Left forelimb (tissue), 1 donor: ENCODE results near the gene DNAJC5.
"Not testable (repeated sequence)": the region's sequence is repeated elsewhere in the genome, so short reads cannot be mapped to it uniquely, and the experiment has no call there.

Experiments
- DNase-seq: peaks from one replicate; pipeline ENCODE4 v3.0.0-alpha.2; 2018; ENCODE audit warnings: low spot score

Gene DNAJC5

GRCh38 chr20:63955827-63956663, 61.1 kb downstream of the DNAJC5 start, which contains the start of gene UCKL1:
Gene UCKL1 (minus strand): TSS chr20:63956416. CDS start chr20:63956372, 44 bp downstream.
- DNase-seq, result peak; percentile 89

- DNase-seq, result no peak
Observed at GRCh38 chr20:63956664-63957003, 61.7 kb downstream of the DNAJC5 start.

DNA sequence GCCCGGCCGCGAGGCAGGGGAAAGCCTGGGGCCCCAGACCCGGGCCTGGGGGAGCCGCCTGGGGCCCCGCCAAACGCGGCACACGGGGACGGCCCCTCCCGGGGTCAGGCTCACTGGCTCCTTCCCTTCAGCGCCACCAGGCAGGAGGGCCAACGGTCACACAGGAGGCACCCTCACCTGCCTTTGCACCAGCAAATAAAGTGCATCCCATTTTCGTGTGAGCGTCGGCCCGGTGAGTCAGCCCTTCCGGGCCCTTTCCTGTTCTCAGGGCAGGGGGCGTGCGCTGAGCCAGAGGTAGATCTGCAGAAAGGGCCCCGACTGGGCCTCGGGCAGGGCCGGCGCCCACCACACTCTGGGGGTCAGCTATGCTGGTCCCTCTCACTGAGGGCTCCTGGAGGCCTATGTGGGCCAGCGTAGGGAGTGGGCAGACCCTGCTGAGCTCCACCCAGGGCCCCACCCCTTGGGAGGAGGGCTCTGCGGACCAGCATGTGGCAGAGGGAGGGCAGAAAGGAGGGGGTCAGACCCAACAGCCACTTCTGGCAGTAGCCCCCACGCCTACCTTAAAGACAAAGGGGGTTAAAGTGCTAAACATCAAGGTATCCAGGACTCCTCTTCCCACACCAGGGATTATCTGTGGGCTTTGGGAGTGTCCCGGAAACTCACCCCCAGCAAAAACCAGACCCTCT, 62.2 kb downstream of the DNAJC5 start:
- no peak for DNase-seq

GRCh38 chr20:63957690-63958441, 62.9 kb downstream of the DNAJC5 start:
- DNase-seq, result no peak

DNA sequence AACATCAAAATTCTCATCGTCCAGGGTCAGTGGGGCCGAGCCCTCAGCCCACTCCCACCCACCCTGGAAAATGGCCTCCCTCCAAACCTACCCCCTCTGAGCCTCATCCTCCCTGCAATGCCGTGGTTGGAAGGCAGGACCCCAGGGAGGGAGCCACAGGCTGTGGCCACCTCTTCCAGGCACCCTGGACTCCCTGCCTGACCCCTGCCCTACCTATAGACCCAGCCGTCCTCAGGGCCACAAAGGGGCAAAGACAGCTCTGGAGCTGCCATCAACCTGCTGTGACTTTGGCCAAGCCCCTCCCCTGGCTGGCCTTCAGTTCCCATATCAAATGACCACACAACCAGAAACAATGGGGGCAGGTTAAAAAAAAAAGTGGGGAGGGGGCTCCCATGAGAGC, 63.5 kb downstream of the DNAJC5 start:
- DNase-seq, result no peak

GRCh38 chr20:63958964-63959698, 64.2 kb downstream of the DNAJC5 start:
- no peak for DNase-seq

GRCh38 chr20:63959699-63960075, 64.8 kb downstream of the DNAJC5 start:
- DNase-seq, result no peak

DNA sequence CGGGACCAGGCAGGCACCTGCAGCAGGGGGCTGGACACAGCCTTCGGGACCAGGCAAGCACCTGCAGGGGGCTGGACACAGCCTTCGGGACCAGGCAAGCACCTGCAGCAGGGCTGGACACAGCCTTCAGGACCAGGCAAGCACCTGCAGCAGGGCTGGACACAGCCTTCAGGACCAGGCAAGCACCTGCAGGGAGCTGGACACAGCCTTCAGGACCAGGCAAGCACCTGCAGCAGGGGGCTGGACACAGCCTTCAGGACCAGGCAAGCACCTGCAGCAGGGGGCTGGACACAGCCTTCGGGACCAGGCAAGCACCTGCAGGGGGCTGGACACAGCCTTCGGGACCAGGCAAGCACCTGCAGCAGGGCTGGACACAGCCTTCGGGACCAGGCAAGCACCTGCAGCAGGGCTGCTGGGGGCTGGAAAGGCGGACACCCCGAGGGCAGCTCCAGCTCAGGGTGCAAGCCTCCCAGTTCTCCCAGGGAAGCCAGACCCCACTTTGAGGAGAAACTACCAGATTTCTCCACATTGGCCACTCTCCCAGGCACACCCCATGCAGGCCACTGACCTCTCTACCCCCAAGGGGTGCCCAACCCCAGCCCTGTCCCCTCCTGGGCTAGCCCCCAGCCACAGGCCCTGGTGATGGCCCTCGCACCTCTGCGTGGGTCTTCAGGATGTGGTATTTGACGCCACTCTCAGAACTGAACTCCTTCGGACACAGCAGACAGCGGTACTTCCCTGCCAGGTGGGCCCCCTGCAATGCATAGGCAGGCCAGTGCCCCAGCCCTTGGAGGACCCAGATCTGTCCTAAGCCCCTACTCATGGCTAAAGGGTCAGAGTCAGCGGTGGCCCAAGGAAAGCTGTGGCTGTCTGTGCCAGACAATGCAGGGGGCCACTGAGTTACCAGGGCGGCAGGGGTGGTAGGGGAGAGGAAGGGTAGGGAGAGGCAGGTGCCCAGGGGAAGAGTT, 66.0 kb downstream of the DNAJC5 start:
- DNase-seq, result not testable (repeated sequence)

DNA sequence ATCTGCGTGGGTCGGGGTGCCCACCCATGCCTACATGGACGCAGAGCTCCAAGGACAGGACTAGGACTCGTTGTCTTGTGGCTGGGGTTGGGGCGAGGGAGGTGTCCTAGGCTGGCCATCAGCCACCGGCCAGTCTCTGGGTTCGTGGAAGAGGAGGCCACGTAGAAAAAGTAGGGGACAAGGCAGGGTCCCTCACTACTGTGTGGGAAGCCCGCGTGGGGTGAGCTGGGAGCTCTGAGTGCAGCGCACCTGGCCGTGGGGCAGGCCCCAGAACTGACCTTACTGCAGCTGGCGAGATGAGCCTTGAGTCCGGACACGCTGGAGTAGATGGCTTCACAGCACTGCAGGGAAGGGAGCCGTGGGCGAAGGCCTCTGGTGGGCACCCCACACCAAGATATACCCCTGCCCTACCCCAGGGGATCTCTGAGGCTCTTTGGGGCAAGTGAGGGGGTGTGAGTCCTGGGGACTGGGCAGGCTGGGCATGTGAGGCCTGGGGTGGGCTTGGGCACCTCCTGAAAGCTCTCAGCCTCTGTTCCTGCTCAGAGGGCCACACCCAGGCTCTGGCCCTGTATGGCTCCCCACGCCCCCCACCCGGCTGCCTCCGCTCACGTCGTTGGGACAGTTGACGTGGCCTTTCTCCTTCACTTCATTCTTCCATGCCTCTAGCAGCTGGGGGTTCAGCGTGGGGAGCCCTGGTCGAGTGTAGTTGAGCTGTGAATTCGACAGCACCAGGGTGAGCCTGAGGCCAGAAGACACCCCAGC, 66.9 kb downstream of the DNAJC5 start:
- no peak for DNase-seq

GRCh38 chr20:63962426-63963347, 67.8 kb downstream of the DNAJC5 start:
- no peak for DNase-seq

GRCh38 chr20:63963348-63963741, 68.4 kb downstream of the DNAJC5 start:
- no peak for DNase-seq

DNA sequence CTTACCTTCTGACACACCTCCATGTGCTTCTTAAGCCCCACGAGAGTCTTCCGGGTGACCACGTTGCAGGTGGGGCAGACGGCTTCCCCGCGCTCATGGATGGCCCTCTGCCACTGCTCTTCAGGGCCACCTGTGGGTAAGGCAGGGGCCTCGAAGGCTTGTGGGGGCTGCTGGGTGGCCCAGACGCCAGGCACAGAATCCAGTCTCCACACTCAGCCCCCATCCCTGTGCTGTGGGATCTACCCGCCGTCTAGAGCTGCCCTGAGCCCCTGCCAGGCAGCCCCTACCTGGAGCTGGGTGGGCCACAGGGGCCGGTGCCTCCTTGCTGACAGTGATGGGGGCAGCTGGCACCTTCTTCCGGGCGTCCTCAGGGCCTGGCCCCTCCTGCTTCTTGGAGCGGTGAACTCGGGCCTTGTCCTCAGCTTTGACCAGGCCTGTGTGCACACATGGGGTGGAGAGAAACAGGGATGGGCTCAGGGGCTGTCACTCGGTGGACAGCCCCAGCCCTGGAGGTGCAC, 68.9 kb downstream of the DNAJC5 start:
- DNase-seq, result no peak

DNA sequence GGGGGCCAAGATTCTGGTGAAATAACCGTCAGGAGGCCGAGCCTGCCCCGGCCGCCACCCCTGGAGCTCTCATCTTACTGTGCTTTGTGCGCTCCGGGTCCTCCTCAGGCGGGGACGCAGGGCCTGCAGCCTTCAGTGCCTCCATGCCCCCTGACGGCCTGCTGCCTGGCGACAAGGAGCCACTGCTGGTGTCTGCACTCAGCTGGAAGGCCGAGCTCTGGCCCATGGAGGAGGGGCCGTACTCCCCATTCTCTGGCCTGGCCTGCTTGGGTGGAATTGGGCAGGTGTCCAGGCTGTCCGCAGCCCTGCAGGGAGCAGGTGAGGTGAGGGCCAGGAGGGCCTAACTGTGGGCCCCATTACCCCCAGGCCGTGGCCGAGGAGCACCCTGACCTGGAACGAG, 69.5 kb downstream of the DNAJC5 start:
- no peak for DNase-seq

DNA sequence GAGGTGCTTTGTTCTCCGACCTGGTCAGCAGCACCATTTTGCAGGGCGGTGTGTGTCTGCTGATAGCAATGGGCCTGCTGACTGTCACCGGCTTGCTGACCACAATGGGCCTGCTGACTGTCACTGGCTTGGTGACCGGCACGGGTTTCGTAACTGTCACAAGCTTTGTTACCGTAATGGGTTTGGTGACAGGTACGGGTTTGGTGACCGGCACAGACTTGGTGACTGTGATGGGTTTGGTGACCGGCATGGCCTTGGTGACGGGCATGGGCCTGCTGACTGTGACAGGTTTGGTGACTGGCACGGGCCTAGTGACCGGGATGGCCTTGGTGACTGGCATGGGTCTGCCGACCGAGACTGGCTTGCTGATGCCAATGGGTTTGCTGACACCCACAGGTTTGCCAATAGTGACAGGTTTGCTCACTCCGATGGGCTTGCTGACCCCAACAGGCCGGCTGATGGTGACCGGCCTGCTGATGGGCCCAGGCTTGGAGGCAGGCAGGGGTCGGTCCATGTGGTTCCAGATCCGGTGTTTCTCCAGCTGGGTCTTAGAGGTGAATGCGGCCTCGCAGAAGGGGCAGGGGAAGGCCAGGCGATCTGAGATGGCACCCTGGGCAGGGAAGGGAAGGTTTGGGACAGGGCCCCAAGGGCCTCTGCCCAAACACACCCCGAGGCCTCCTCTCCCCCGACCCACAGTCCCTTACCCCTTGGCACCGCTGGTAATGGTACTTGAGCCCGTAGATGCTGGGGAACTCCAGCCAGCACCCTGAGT, 71.4 kb downstream of the DNAJC5 start:
- DNase-seq, result no peak

- no peak for DNase-seq
Observed at GRCh38 chr20:63966944-63967322, 72.0 kb downstream of the DNAJC5 start.

DNA sequence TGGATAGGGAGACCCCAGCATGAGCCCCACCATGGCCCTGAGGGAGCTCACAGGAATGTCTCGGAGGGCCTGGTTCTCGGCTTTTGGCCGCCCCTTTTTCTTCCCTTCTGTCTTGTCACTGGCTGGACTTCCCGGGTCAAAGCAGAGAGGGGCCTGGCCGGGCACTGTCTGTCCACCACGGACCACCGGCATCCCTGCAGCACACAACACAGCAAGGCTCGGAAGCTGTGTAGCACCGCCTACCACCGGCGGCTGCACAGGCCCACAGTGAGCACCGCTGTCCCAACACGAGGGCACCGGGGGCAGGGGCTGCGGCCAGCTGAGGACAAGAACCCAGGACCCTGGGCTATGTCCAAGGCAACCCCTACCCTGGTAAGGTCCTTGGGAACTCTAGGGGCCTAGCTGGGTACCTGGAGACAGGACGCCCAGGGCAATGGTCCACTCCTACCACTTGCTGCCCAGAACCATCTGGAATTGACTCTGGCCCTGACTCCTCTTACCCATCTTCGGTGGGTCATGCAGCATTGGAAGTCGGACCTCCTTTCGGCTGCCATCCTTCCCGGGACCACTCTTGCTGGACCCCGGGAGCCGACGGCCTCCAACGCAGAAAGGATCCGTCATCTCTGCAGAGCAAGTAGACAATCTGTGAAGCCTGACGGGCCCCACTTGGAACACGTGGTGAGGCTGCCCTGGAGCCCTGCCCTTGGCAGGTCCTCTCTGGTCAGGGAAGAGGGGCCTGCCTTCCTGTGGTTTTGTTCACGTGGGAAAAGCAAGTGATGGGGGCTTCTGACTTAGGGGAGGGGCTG, 72.6 kb downstream of the DNAJC5 start:
- no peak for DNase-seq
